H9 (cell line): ENCODE results near the gene KLHL3. TPM values are rescaled to one million over a fixed set of nuclear protein-coding genes. Genes with fewer than 3 reads are reported as not detected.

ENCODE experiments used
- DNase-seq: peaks from one replicate; pipeline ENCODE4 v3.0.0-alpha.2; 2017
- H2AFZ ChIP-seq: one replicate; pipeline ENCODE4 v1.6.1; 2013; ENCODE audit warnings: mild to moderate bottlenecking, low read length, control low read depth, moderate library complexity
- H2AK5ac ChIP-seq: 2 replicates; pipeline ENCODE4 v1.6.1; 2013; ENCODE audit warnings: low read length, control low read depth, mixed read lengths; ENCODE audit not compliant: insufficient read length
- H2BK120ac ChIP-seq: one replicate; pipeline ENCODE4 v1.6.1; 2013; ENCODE audit warnings: low read depth, mild to moderate bottlenecking, low read length, control low read depth, inconsistent platforms; ENCODE audit not compliant: poor library complexity, severe bottlenecking
- H2BK12ac ChIP-seq: 2 replicates; pipeline ENCODE4 v1.6.1; 2013; ENCODE audit warnings: low read length, control low read depth, mixed read lengths, low read depth; ENCODE audit not compliant: insufficient read length
- H2BK15ac ChIP-seq: 2 replicates; pipeline ENCODE4 v1.6.1; 2013; ENCODE audit warnings: low read depth, low read length, control low read depth
- H2BK20ac ChIP-seq: one replicate; pipeline ENCODE4 v1.6.1; 2013; ENCODE audit warnings: low read depth, mild to moderate bottlenecking, low read length, control low read depth, inconsistent platforms; ENCODE audit not compliant: poor library complexity, severe bottlenecking
- H2BK5ac ChIP-seq: 2 replicates; pipeline ENCODE4 v1.6.1; 2013; ENCODE audit warnings: low read length, control low read depth, mixed read lengths; ENCODE audit not compliant: insufficient read length
- H3K14ac ChIP-seq: 2 replicates; pipeline ENCODE4 v1.6.1; 2013; ENCODE audit warnings: low read length, control low read depth; ENCODE audit not compliant: insufficient read depth
- H3K18ac ChIP-seq: 2 replicates; pipeline ENCODE4 v1.6.1; 2013; ENCODE audit warnings: low read depth, mild to moderate bottlenecking, mixed read lengths, low read length, control low read depth; ENCODE audit not compliant: insufficient read length
- H3K23ac ChIP-seq: 2 replicates; pipeline ENCODE4 v1.6.1; 2013; ENCODE audit warnings: low read length, control low read depth, mixed read lengths, low read depth; ENCODE audit not compliant: insufficient read length
- H3K23me2 ChIP-seq: 2 replicates; pipeline ENCODE4 v1.6.1; 2013; ENCODE audit warnings: low read depth, mild to moderate bottlenecking, mixed read lengths, low read length, control low read depth; ENCODE audit not compliant: insufficient read length, poor library complexity, severe bottlenecking
- H3K27ac ChIP-seq: 2 replicates; pipeline ENCODE4 v1.5.1; 2013; ENCODE audit warnings: low read length, control low read depth, mixed read lengths, low read depth; ENCODE audit not compliant: insufficient read length
- H3K27me3 ChIP-seq: 2 replicates; pipeline ENCODE4 v1.6.1; 2013; ENCODE audit warnings: low read length, control low read depth, inconsistent platforms; ENCODE audit not compliant: insufficient read depth
- H3K4ac ChIP-seq: 2 replicates; pipeline ENCODE4 v1.6.1; 2013; ENCODE audit warnings: low read depth, mild to moderate bottlenecking, control low read depth, inconsistent platforms, low read length, moderate library complexity
- H3K4me1 ChIP-seq: 2 replicates; pipeline ENCODE4 v1.6.1; 2013; ENCODE audit warnings: low read length, control low read depth, inconsistent platforms; ENCODE audit not compliant: insufficient read depth
- H3K4me2 ChIP-seq: 2 replicates; pipeline ENCODE4 v1.6.1; 2013; ENCODE audit warnings: low read length, control low read depth, mixed read lengths; ENCODE audit not compliant: insufficient read length, insufficient read depth
- H3K56ac ChIP-seq: 2 replicates; pipeline ENCODE4 v1.6.1; 2013; ENCODE audit warnings: low read depth, mild to moderate bottlenecking, mixed read lengths, low read length, control low read depth; ENCODE audit not compliant: insufficient read length
- H3K79me1 ChIP-seq: 2 replicates; pipeline ENCODE4 v1.6.1; 2013; ENCODE audit warnings: low read depth, mild to moderate bottlenecking, moderate library complexity, low read length, control low read depth, inconsistent platforms; ENCODE audit not compliant: insufficient read depth, poor library complexity, severe bottlenecking
- H3K79me2 ChIP-seq: 2 replicates; pipeline ENCODE4 v1.6.1; 2013; ENCODE audit warnings: low read length, control low read depth, inconsistent platforms; ENCODE audit not compliant: insufficient read depth
- H3K9ac ChIP-seq: 2 replicates; pipeline ENCODE4 v1.6.1; 2013; ENCODE audit warnings: low read length, control low read depth, mixed read lengths; ENCODE audit not compliant: insufficient read length; ENCODE audit errors: extremely low read depth
- H3K9me3 ChIP-seq: one replicate; pipeline ENCODE4 v1.6.1; 2013; ENCODE audit warnings: low read depth, low read length, inconsistent platforms; ENCODE audit not compliant: control insufficient read depth
- H3T11ph ChIP-seq: one replicate; pipeline ENCODE4 v1.6.1; 2013; ENCODE audit warnings: mild to moderate bottlenecking, low read length, control low read depth, inconsistent platforms
- H4K20me1 ChIP-seq: one replicate; pipeline ENCODE4 v1.6.1; 2013; ENCODE audit not compliant: control insufficient read depth, insufficient read length, insufficient read depth
- H4K5ac ChIP-seq: 2 replicates; pipeline ENCODE4 v1.6.1; 2013; ENCODE audit warnings: low read depth, mild to moderate bottlenecking, mixed read lengths, low read length, control low read depth; ENCODE audit not compliant: insufficient read length
- H4K8ac ChIP-seq: replicated peaks from 2 replicates; pipeline ENCODE4 v1.6.1; 2013; ENCODE audit warnings: low read length, control low read depth, mixed read lengths, low read depth; ENCODE audit not compliant: insufficient read length
- H4K91ac ChIP-seq: 2 replicates; pipeline ENCODE4 v1.6.1; 2013; ENCODE audit warnings: low read depth, mild to moderate bottlenecking, moderate library complexity, mixed read lengths, low read length, control low read depth; ENCODE audit not compliant: insufficient read length
- H3K27ac Mint-ChIP-seq, 3 experiments: 2 replicates in 2 of 3; 3 replicates in 1 of 3; pipeline ENCODE4 v1.8.0; 2020 to 2021; ENCODE audit warnings: mixed read lengths in 3 of 3, mild to moderate bottlenecking in 1 of 3, moderate library complexity in 1 of 3
- H3K27me3 Mint-ChIP-seq: 2 replicates; pipeline ENCODE4 v1.8.0; 2021; ENCODE audit warnings: low read depth, mild to moderate bottlenecking, moderate library complexity, mixed read lengths
- H3K36me3 Mint-ChIP-seq, 3 experiments: 2 replicates in 2 of 3; 3 replicates in 1 of 3; pipeline ENCODE4 v1.8.0; 2020 to 2021; ENCODE audit warnings: low read depth in 3 of 3, mixed read lengths in 3 of 3; ENCODE audit not compliant: insufficient read depth in 1 of 3
- H3K4me1 Mint-ChIP-seq, 2 experiments: 2 replicates each; pipeline ENCODE4 v1.8.0; 2020; ENCODE audit warnings: mixed read lengths in 2 of 2
- H3K4me3 Mint-ChIP-seq, 2 experiments: 2 replicates in 1 of 2; 3 replicates in 1 of 2; pipeline ENCODE4 v1.8.0; 2020 to 2021; ENCODE audit warnings: mild to moderate bottlenecking in 2 of 2, mixed read lengths in 2 of 2, moderate library complexity in 1 of 2
- H3K9me3 Mint-ChIP-seq, 2 experiments: 2 replicates in 1 of 2; 3 replicates in 1 of 2; pipeline ENCODE4 v1.8.0; 2020; ENCODE audit warnings: mild to moderate bottlenecking in 2 of 2, mixed read lengths in 2 of 2, moderate library complexity in 1 of 2
- CTCF ChIP-seq: fragments of 200-600 bp; sonication (generic); conservative IDR thresholded peaks from 3 replicates; pipeline ENCODE4 v1.8.0; 2021; ENCODE audit warnings: antibody characterized with exemption, mild to moderate bottlenecking
- WGBS: extraction: QIAGEN DNeasy Blood & Tissue Kit; methylation state at CpG from one replicate; pipeline ENCODE4 v1.1.7; 2013; ENCODE audit warnings: missing lambda C conversion rate, low lambda C conversion rate, mixed read lengths; ENCODE audit not compliant: insufficient read length; ENCODE audit errors: extremely low coverage; 5-methylcytosine and 5-hydroxymethylcytosine counted together
- total RNA-seq: library from RNA; stranded (reverse); gene quantifications from 2 replicates; pipeline ENCODE4 v1.2.1, GENCODE V29; 2021

KLHL3 gene
- total RNA-seq, 1 experiment from 2014 or later = 12.8 TPM

GRCh38 chr5:137739737-137740136 is 3.8 kb upstream of the KLHL3 start:
- WGBS = no CpG with 5 or more reads among the region's 4 CpGs
- no peak for TF ChIP-seq CTCF
- no peak overlapping the region for H2BK5ac ChIP-seq

More at GRCh38 chr5:137739737-137740136, 3.8 kb upstream of the KLHL3 start:
- Histone ChIP-seq H3K27me3 (no peaks in the 10 kb centered on the region), H2AK5ac (no peak overlapping the region), H3K23me2 (peaks cover 8% of the 10 kb centered on the region), H3K79me2 (no peaks in the 10 kb centered on the region), H3T11ph (no peak overlapping the region), H3K4me2 (no peak overlapping the region), H4K5ac (no peak overlapping the region), H3K4me1 (no peaks in the 10 kb centered on the region), H2BK120ac (no peak overlapping the region), H3K27ac (no peak overlapping the region), H2BK12ac (no peak overlapping the region), H3K14ac (no peak overlapping the region), H2BK20ac (no peak overlapping the region), H4K91ac (no peak overlapping the region), H2BK15ac (no peak overlapping the region), H3K9me3 (no peaks in the 10 kb centered on the region), H3K79me1 (no peaks in the 10 kb centered on the region), H3K23ac (no peak overlapping the region), H3K18ac (no peak overlapping the region), H3K56ac (no peak overlapping the region), H4K8ac (no peak overlapping the region), H4K20me1 (no peaks in the 10 kb centered on the region), H3K9ac (no peak overlapping the region), H2AFZ (no peak overlapping the region), H3K4ac (no peak overlapping the region)
- Mint-ChIP-seq H3K4me3 (no peak overlapping the region), H3K27ac (no peak overlapping the region), H3K4me1 (peaks cover 5 to 9% of the 10 kb centered on the region in 2 experiments; a peak in 3 of 4 replicates), H3K36me3 (peaks cover 0 to 5% (median 0%) of the 10 kb centered on the region in 3 experiments; a peak in 1 of 7 replicates), H3K9me3 (no peaks in the 10 kb centered on the region; a peak in 1 of 5 replicates), H3K27me3 (no peaks in the 10 kb centered on the region)
- no peak for DNase-seq
